ENCODE data around the gene SRF.

DNA sequence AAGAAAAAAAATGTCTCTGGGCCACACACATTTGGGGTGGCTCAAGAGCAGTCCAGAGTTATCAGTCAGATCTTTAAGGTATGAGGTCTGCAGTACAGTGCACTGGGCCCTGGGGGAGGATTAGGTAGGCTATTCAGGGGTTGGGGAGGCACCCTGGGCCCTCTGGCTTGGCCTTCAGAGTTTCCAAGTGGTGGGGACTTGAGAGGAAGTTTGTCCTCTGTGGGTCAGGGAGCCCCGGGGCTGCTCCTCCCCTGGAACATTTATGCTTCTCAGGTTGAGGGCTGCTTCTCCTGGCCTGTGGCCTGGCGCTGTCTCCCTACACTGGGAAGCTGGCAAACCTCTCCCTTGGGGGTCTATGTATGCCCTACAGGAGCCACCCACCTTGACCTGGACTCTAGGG is 48.9 kb upstream of the SRF start:
- TF ChIP-seq, protein P1, sequence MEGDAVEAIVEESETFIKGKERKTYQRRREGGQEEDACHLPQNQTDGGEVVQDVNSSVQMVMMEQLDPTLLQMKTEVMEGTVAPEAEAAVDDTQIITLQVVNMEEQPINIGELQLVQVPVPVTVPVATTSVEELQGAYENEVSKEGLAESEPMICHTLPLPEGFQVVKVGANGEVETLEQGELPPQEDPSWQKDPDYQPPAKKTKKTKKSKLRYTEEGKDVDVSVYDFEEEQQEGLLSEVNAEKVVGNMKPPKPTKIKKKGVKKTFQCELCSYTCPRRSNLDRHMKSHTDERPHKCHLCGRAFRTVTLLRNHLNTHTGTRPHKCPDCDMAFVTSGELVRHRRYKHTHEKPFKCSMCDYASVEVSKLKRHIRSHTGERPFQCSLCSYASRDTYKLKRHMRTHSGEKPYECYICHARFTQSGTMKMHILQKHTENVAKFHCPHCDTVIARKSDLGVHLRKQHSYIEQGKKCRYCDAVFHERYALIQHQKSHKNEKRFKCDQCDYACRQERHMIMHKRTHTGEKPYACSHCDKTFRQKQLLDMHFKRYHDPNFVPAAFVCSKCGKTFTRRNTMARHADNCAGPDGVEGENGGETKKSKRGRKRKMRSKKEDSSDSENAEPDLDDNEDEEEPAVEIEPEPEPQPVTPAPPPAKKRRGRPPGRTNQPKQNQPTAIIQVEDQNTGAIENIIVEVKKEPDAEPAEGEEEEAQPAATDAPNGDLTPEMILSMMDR (conservative IDR thresholded peaks at IDR 0.05; ENCODE audit: low read depth, low read length) = no peak
- TF ChIP-seq EZH2 (IDR thresholded peaks at IDR 0.05; ENCODE audit: borderline replicate concordance, low read depth, low read length, poor library complexity, severe bottlenecking) = no peak

All from A673 (cell line).